Left ventricle myocardium inferior (tissue), 1 donor: ENCODE results near the gene GAS2L1. TPM values are rescaled to one million over a fixed set of nuclear protein-coding genes. Genes with fewer than 3 reads are reported as not detected.

ENCODE experiments used
- DNase-seq: peaks from one replicate; pipeline ENCODE4 v3.0.0-alpha.2; 2020
- H3K27ac ChIP-seq: fragments of 200-600 bp; replicated peaks from 2 replicates; pipeline ENCODE4 v1.8.0; 2021
- H3K27me3 ChIP-seq: fragments of 200-600 bp; 2 replicates; pipeline ENCODE4 v1.8.0; 2021; ENCODE audit warnings: low read depth
- H3K36me3 ChIP-seq: fragments of 200-600 bp; 2 replicates; pipeline ENCODE4 v1.8.0; 2021
- H3K4me1 ChIP-seq: fragments of 200-600 bp; 2 replicates; pipeline ENCODE4 v1.8.0; 2021
- H3K4me3 ChIP-seq: fragments of 200-600 bp; 2 replicates; pipeline ENCODE4 v1.8.0; 2021; ENCODE audit warnings: mild to moderate bottlenecking, moderate library complexity
- H3K9me3 ChIP-seq: fragments of 200-600 bp; replicated peaks from 2 replicates; pipeline ENCODE4 v1.8.0; 2021
- CTCF ChIP-seq: fragments of 200-600 bp; IDR thresholded peaks from 2 replicates; pipeline ENCODE4 v1.8.0; 2021; ENCODE audit warnings: antibody characterized with exemption, mild to moderate bottlenecking, borderline replicate concordance
- intact Hi-C: fragments of 100-400 bp; cut with micrococcal nuclease; formaldehyde crosslinking; loops from one replicate; pipeline ENCODE4 v1.11.0; 2022
- total RNA-seq: library from RNA; stranded (reverse); fragmentation: NEBNext Ultra II Directional; extraction: Animal tissue kit (Norgen Biotek cat#: 25700); gene quantifications from one replicate; pipeline ENCODE4 v1.2.1, GENCODE V29; 2021
- donor health status: DM: no; HTN: yes; CAD: no; lungs with severe emphysema.

The GAS2L1 gene
- total RNA-seq, 1 donor from 2014 or later = 22.4 TPM

GRCh38 chr22:29299136-29299900, 7.1 kb upstream of the GAS2L1 start:
- no peak for DNase-seq
- Histone ChIP-seq H3K27me3 (no peaks in the 10 kb centered on the region), H3K36me3 (peaks cover 69% of the 10 kb centered on the region), H3K4me3 (no peak overlapping the region), H3K9me3 (no peaks in the 10 kb centered on the region), H3K27ac (no peak overlapping the region), H3K4me1 (peaks cover 13% of the 10 kb centered on the region)
- no peak for TF ChIP-seq CTCF
- intact Hi-C loops = no loop called here

GRCh38 chr22:29300467-29300806, 6.0 kb upstream of the GAS2L1 start:
- no peak overlapping the region for H3K27ac ChIP-seq
- peaks cover 13% of the 10 kb centered on the region for H3K4me1 ChIP-seq
- DNase-seq = no peak
- H3K27me3 ChIP-seq = no peaks in the 10 kb centered on the region
- intact Hi-C loops = no loop called here
- no peak overlapping the region for H3K4me3 ChIP-seq
- no peak for TF ChIP-seq CTCF
- peaks cover 58% of the 10 kb centered on the region for H3K36me3 ChIP-seq
- H3K9me3 ChIP-seq = no peaks in the 10 kb centered on the region

GRCh38 chr22:29300807-29301601, 5.4 kb upstream of the GAS2L1 start:
- no peak overlapping the region for H3K27ac ChIP-seq
- H3K4me1 ChIP-seq = peaks cover 16% of the 10 kb centered on the region
- peaks cover 52% of the 10 kb centered on the region for H3K36me3 ChIP-seq
- H3K9me3 ChIP-seq = no peaks in the 10 kb centered on the region
- TF ChIP-seq CTCF = no peak
- intact Hi-C loops = no loop called here
- H3K4me3 ChIP-seq = no peak overlapping the region
- H3K27me3 ChIP-seq = no peaks in the 10 kb centered on the region
- DNase-seq = no peak

- no peak overlapping the region for H3K4me3 ChIP-seq
- intact Hi-C loops = no loop called here
- H3K27ac ChIP-seq = peak overlapping the region; percentile 48
- peaks cover 24% of the 10 kb centered on the region for H3K4me1 ChIP-seq
- no peak for TF ChIP-seq CTCF
- no peaks in the 10 kb centered on the region for H3K9me3 ChIP-seq
- H3K36me3 ChIP-seq = peaks cover 43% of the 10 kb centered on the region
- H3K27me3 ChIP-seq = no peaks in the 10 kb centered on the region
- no peak for DNase-seq
Measured at GRCh38 chr22:29301716-29302401, 4.6 kb upstream of the GAS2L1 start.

- intact Hi-C loops = no loop called here
- Histone ChIP-seq H3K4me1 (peaks cover 29% of the 10 kb centered on the region), H3K9me3 (no peaks in the 10 kb centered on the region), H3K27ac (peak overlapping the region; percentile 48), H3K4me3 (no peak overlapping the region), H3K36me3 (peaks cover 39% of the 10 kb centered on the region), H3K27me3 (no peaks in the 10 kb centered on the region)
- no peak for DNase-seq
- TF ChIP-seq CTCF = no peak
Measured at GRCh38 chr22:29302402-29302680, 4.1 kb upstream of the GAS2L1 start.
